DMS79 treated with DMSO at 0.1 percent for 48 hours (cell line): Measurements from ENCODE around the gene FHIT.
"Not testable (repeated sequence)": the region's sequence is repeated elsewhere in the genome, so short reads cannot be mapped to it uniquely, and the experiment has no call there.

Experiments
- DNase-seq: peaks from one replicate; lab custom pipeline; 2025; lab: John Stamatoyannopoulos, UW

FHIT gene

GRCh38 chr3:61057464-61057863, 193.8 kb downstream of the FHIT start:
- no peak for DNase-seq

DNA sequence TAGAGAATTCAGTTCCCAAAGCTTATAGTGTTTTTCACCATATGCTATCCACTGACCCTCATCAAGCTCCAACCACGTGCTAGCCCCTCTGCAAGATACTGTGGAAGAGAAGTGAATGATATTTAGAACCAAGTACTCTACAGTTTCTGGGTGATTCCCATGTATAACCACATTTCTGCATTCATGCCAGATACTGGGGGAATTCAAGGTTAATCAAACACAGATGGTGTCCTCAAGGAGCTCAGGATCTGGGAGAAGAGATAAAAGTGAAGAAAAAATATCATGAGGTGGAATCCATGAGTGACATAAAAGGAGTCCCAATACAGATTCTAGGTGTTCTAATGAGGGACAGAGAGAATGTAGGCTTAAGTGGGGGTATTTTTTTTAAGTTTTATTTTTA, 195.8 kb downstream of the FHIT start:
- no peak for DNase-seq

DNA sequence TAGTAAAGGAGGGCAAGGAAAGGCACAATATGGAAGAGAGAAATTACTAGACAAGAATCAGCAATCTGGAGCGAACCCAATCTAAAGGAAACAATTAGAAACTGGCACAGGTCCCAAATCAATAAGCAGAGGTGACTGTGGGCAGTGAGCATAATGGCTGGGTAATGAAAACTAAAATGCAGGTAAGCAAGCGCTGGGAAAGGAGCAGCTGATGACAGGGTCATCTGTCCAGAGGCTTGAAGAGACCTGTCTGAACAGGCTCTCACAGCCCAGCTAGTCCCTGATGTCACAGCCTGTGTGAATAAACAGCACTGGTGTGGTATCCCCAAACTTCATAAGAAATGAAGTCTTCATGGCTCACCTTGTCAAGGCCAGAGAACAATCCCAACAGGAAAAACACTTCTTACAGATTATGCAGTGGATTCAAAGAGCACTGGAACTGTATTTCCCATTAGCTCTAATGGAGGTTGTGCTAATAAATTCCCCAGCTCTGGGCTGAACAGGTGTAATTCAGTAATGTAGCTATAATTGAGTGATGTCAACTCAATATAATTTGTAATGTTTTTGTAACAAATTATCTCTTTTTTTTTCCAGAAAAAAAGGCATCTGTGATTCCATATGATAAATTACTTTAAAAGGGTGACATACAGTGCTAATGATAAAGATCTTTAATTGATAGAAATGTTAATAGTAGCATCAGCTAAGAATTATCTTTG, 197.3 kb downstream of the FHIT start:
- no peak for DNase-seq

- no peak for DNase-seq
These were observed 198.4 kb downstream of the FHIT start for GRCh38 chr3:61052851-61053250.

- no peak for DNase-seq
These were observed 199.6 kb downstream of the FHIT start for GRCh38 chr3:61051666-61052065.

DNA sequence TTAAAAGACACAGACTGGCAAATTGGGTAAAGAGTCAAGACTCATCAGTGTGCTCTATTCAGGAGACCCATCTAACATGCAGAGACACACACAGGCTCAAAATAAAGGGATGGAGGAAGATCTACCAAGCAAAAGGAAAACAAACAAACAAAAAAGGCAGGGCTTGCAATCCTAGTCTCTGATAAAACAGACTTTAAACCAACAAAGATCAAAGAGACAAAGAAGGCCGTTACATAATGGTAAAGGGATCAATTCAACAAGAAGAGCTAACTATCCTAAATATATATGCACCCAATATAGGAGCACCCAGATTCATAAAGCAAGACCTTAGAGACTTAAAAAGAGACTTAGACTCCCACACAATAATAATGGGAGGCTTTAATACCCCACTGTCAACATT, 206.1 kb downstream of the FHIT start:
- DNase-seq: not testable (repeated sequence)

- no peak for DNase-seq
These were observed 208.1 kb downstream of the FHIT start for GRCh38 chr3:61043156-61043555.

DNA sequence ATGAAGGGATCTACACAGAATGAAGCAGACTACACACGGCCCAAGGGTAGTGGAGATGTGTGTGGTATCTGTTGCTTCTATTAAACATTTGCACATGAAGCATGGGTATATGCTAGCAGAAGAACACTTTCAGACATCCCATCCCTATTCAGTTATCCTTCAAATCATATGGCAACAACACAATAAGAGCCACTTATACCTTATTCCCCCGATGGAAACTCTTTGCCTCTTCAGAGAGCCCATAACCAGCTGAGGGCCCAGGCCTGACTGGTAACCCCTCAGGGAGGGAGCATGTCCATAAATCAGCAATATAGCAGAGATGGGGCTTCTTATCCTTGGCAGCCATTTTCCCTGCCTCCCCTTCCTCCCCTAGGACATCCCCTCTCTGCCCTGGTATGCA, 210.6 kb downstream of the FHIT start:
- no peak for DNase-seq

DNA sequence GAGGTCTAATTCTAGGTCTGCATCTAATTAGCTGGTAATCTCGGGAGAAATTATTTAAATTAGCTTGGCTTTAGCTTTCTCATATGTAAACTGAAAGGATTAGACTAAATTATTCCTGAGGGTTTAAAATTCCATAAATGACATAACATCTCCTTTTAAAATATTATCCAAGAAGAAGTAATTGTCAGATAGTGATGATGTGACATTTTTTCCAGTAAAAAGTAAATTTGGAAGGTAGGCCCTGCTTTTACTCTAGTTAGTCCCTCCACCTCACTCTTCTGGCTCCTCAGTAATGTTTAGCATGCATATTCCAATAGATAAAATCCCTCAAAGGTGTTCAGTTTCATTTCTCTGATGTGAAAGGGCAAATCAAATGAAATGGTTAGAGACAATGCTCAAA, 215.7 kb downstream of the FHIT start:
- DNase-seq: no peak

- DNase-seq: no peak
These were observed 218.3 kb downstream of the FHIT start for GRCh38 chr3:61032991-61033390.

GRCh38 chr3:61031503-61031902, 219.7 kb downstream of the FHIT start:
- no peak for DNase-seq

DNA sequence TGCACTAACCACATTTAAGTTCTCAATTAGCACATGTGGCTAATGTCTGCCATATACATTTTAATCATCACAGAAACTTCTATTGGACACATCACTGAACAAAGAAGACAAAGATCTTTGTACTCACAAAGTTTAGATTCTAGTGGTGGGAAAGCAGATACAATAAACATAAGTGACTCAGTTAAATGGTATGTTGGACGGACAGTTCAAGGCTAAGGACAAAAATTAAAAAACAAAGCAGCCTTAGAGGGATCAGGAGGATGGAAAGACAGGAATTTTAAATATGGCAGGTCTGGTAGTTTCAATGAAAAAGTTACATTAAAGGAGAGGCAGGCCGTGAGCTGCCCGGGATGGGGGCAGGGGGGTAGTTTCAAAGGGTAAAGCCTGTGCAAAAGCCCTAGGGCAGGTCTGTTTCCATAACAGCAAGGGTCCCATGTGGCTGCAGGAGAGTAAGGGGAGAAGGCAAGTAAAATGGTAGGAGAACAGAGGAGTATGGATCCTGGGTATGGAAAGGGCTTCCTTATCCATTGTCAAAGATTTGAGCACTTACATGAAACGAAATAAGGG, 220.7 kb downstream of the FHIT start:
- DNase-seq: no peak

DNA sequence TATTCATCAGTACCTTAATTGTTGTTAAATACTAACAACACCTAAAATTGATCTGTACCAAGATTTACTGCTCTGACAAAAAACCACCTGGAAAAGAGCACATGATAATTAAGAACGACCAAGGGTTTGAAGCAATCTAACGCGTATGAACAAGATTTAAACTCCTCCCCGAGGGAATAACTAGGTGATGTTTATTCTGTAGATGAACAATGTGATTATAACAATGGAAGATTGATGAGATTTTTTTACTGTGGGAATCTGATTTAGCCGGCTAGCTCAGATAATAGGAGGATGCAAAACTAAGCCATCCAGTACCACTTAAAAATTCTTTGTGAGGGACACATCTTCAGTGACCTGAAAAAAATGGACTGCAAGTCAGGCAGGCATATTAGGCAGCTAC, 222.1 kb downstream of the FHIT start:
- no peak for DNase-seq

DNA sequence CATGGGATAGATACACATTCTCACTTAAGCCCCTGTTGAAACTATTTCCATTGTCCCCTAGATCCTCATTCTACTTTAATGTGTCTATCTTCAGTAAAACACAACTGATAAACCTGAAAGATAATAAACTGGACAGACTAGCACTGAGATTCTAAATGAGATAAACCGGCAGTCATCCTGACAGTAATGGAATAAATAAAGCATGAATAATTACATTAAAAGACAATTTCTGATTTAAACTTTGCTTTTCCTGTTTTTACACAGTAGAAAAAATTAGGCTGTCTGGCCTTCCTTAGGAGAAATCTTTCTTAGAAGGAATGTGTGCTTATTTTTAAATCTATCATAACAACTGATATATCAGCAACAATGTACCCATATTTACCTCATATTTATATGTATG, 232.4 kb downstream of the FHIT start:
- DNase-seq: no peak

GRCh38 chr3:61017028-61017427, 234.2 kb downstream of the FHIT start:
- not testable (repeated sequence) for DNase-seq

- no peak for DNase-seq
These were observed 235.4 kb downstream of the FHIT start for GRCh38 chr3:61015859-61016258.

GRCh38 chr3:61015408-61015807, 235.8 kb downstream of the FHIT start:
- DNase-seq: no peak

GRCh38 chr3:61008998-61009380, 242.3 kb downstream of the FHIT start:
- no peak for DNase-seq

DNA sequence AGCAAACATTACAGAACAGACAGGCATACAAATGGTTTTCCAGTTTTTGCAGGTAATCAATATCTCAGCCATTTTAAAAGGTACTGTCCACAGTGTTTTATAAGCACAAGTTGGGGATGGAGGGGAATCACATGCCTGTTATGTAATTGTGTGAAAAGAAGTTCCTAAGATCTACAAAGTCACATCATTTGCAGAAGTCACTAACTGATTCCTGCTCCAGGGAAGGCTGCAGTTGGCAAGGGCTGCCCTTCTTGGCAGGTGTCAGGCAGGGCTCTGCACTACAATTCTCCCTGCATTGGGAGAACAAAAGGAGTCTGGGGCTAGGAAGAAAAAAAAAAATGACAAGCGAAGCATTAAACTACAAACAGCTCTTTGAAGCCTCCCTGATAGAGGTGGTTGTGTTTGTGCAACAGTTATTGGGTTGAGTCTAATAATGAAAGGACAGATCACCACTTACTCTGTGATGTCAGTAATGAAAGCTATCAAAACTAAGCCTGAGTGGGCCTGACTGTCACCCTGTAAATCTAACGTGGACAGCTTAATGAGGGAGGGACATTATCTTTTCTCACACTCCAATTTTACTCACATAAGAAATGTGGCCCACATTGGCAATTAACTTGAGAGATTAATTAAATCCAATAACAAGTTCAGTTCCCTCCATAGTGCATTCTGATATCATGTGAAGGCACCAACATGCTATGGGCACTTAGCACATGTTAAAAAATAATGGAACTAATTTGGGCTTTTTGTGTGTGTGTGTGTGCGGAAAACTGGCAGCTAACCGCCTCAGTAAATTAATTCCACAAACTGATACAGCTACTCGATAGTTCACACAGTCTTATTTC, 242.9 kb downstream of the FHIT start:
- DNase-seq: no peak

DNA sequence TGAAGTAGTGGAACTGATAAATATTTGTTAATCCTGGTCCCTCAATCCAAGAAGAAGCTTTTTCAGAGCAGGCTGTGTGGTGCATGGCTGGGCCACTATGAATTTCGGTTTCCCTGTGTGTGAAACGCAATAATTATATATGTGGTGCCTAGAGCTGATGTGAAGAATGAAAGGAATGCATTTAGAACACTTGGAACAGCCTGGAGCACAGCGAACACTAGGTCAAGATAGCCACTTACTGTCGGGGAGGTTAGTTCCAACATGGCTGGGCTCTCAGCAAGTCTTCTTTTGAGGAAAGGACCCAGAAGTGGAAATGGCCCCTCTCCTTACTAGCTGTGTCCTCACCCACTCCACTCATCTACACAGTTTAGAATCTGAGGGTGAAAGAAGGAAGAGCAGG, 245.7 kb downstream of the FHIT start:
- DNase-seq: no peak

- DNase-seq: no peak
These were observed 252.4 kb downstream of the FHIT start for GRCh38 chr3:60998858-60999257.

DNA sequence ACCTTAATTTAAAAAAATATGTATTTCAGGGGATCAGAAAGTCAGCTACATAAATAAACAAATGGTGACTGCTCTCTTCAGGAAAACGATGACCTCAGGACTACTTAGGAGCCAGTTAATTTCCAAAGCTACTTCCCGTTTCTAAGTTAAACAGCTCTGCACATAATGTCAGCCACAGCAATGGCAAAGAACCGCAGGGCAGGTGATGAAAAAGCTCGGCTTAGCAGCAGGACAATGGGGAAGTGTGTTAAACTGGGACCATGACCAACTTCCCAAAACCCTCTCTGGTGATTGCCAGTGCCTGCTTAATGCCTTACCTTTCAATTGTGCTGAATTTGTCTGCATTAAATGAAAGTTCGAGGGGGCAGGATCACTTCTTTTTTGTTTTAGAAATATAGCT, 258.9 kb downstream of the FHIT start:
- no peak for DNase-seq

GRCh38 chr3:60990442-60990730, 260.9 kb downstream of the FHIT start:
- no peak for DNase-seq
